CD14-positive monocyte (primary cell): ENCODE measurements around the gene EDNRA. TPM values are rescaled to one million over a fixed set of nuclear protein-coding genes. Genes with fewer than 3 reads are reported as not detected.

Source experiments
- DNase-seq, 3 donors: peaks; one replicate each; pipeline ENCODE4 v3.0.0-alpha.2; 2011 to 2022
- H2AFZ ChIP-seq: 2 replicates; pipeline ENCODE4 v1.6.0; 2012; ENCODE audit warnings: mild to moderate bottlenecking, low read depth, low read length, inconsistent platforms; ENCODE audit not compliant: insufficient read depth, poor library complexity, severe bottlenecking
- H3K27ac ChIP-seq, 2 donors: 1 replicate in 1 of 2; 2 replicates in 1 of 2; pipeline ENCODE4 v1.5.1; 2012 to 2013; ENCODE audit warnings: low read length in 2 of 2, control low read depth in 1 of 2, inconsistent platforms in 1 of 2, low read depth in 1 of 2, mild to moderate bottlenecking in 1 of 2
- H3K27me3 ChIP-seq, 2 donors: one replicate each; pipeline versions ENCODE4 v1.6.0 to v1.6.1; 2011 to 2013; ENCODE audit warnings: low read length in 2 of 2; ENCODE audit not compliant: control insufficient read depth in 2 of 2, insufficient read depth in 2 of 2
- H3K36me3 ChIP-seq, 2 donors: replicated peaks in 1 of 2; 1 replicate in 1 of 2; 2 replicates in 1 of 2; pipeline versions ENCODE4 v1.5.1 to v1.6.1; 2012 to 2013; ENCODE audit warnings: low read length in 2 of 2, control low read depth in 1 of 2, inconsistent platforms in 1 of 2, mild to moderate bottlenecking in 1 of 2; ENCODE audit not compliant: insufficient read depth in 2 of 2, control insufficient read depth in 1 of 2
- H3K4me1 ChIP-seq, 2 donors: 1 replicate in 1 of 2; 2 replicates in 1 of 2; pipeline versions ENCODE4 v1.5.1 to v1.6.1; 2012 to 2013; ENCODE audit warnings: low read length in 2 of 2, control low read depth in 1 of 2, inconsistent platforms in 1 of 2, mild to moderate bottlenecking in 1 of 2, moderate library complexity in 1 of 2; ENCODE audit not compliant: insufficient read depth in 2 of 2, control insufficient read depth in 1 of 2
- H3K4me2 ChIP-seq: replicated peaks from 2 replicates; pipeline ENCODE3; 2012; ENCODE audit warnings: low read length, moderate library complexity, mild to moderate bottlenecking; ENCODE audit not compliant: poor library complexity, severe bottlenecking; ENCODE audit errors: extremely low read depth
- H3K4me3 ChIP-seq, 3 experiments: fragments of 200-600 bp in 1 of 3; sonication (generic) in 1 of 3; replicated peaks in 1 of 3; 1 replicate in 2 of 3; 2 replicates in 1 of 3; pipeline ENCODE4 v1.5.1; 2011 to 2013; ENCODE audit warnings: low read length in 3 of 3, mild to moderate bottlenecking in 3 of 3, control low read depth in 2 of 3, low read depth in 2 of 3, inconsistent platforms in 1 of 3, moderate library complexity in 1 of 3
- H3K79me2 ChIP-seq: 2 replicates; pipeline ENCODE4 v1.6.0; 2012; ENCODE audit warnings: mild to moderate bottlenecking, control low read depth, inconsistent platforms, low read length, moderate library complexity; ENCODE audit not compliant: insufficient read depth
- H3K9ac ChIP-seq: 2 replicates; pipeline ENCODE4 v1.6.0; 2017; ENCODE audit warnings: low read length, mild to moderate bottlenecking; ENCODE audit not compliant: insufficient read depth, poor library complexity, severe bottlenecking
- H3K9me3 ChIP-seq, 2 donors: replicated peaks in 1 of 2; 1 replicate in 1 of 2; 2 replicates in 1 of 2; pipeline versions ENCODE4 v1.5.1 to v1.6.1; 2012 to 2013; ENCODE audit warnings: low read length in 2 of 2, control low read depth in 1 of 2; ENCODE audit not compliant: control insufficient read depth in 1 of 2, insufficient read depth in 1 of 2
- H4K20me1 ChIP-seq: 2 replicates; pipeline ENCODE4 v1.6.0; 2012; ENCODE audit warnings: mild to moderate bottlenecking, low read length, control low read depth, moderate library complexity; ENCODE audit not compliant: insufficient read depth
- H3K27ac Mint-ChIP-seq, 7 donors: one replicate each; pipeline ENCODE4 v1.8.0; 2020; ENCODE audit warnings: mild to moderate bottlenecking in 7 of 7, mixed read lengths in 7 of 7, moderate library complexity in 6 of 7, inconsistent platforms in 2 of 7
- H3K27me3 Mint-ChIP-seq, 3 donors: one replicate each; pipeline ENCODE4 v1.8.0; 2021 to 2022; ENCODE audit warnings: low read depth in 3 of 3, mild to moderate bottlenecking in 3 of 3, mixed read lengths in 3 of 3, moderate library complexity in 3 of 3, inconsistent platforms in 1 of 3
- H3K36me3 Mint-ChIP-seq, 2 donors: one replicate each; pipeline ENCODE4 v1.8.0; 2020; ENCODE audit warnings: mixed read lengths in 2 of 2, inconsistent platforms in 1 of 2, mild to moderate bottlenecking in 1 of 2
- H3K4me1 Mint-ChIP-seq: one replicate; pipeline ENCODE4 v1.8.0; 2020; ENCODE audit warnings: mild to moderate bottlenecking, mixed read lengths
- H3K4me3 Mint-ChIP-seq, 2 donors: one replicate each; pipeline ENCODE4 v1.8.0; 2020; ENCODE audit warnings: mild to moderate bottlenecking in 2 of 2, mixed read lengths in 2 of 2, moderate library complexity in 1 of 2
- H3K9me3 Mint-ChIP-seq, 7 donors: one replicate each; pipeline ENCODE4 v1.8.0; 2020 to 2022; ENCODE audit warnings: mixed read lengths in 7 of 7, mild to moderate bottlenecking in 6 of 7, moderate library complexity in 6 of 7, inconsistent platforms in 2 of 7
- WGBS: methylation state at CpG from one replicate; pipeline ENCODE4 v1.1.5; 2013; ENCODE audit warnings: missing lambda C conversion rate; ENCODE audit not compliant: insufficient coverage; 5-methylcytosine and 5-hydroxymethylcytosine counted together
- intact Hi-C, 2 donors: fragments of 100-400 bp; cut with micrococcal nuclease; formaldehyde crosslinking; loops; one replicate each; pipeline versions ENCODE4 v1.15.0 to v1.15.1; 2023
- polyA plus RNA-seq, 3 donors: library from polyadenylated mRNA; depleted of rRNA in 1 of 3; unstranded in 2 of 3; stranded (reverse) in 1 of 3; fragments of 300-500 nt in 2 of 3; fragments of >200 nt in 1 of 3; fragmentation: Illumina TruSeq in 2 of 3; gene quantifications; 1 replicate in 2 of 3; 2 replicates in 1 of 3; pipeline ENCODE4 v1.2.3, GENCODE V29; 2012 to 2021
- TF ChIP-seq, protein P1 (sequence below): fragments of 200-600 bp; IDR thresholded peaks from one replicate; pipeline ENCODE4 v1.8.0; 2022; ENCODE audit warnings: antibody characterized with exemption, mild to moderate bottlenecking

EDNRA gene
- polyA plus RNA-seq, 3 donors = not detected

DNA sequence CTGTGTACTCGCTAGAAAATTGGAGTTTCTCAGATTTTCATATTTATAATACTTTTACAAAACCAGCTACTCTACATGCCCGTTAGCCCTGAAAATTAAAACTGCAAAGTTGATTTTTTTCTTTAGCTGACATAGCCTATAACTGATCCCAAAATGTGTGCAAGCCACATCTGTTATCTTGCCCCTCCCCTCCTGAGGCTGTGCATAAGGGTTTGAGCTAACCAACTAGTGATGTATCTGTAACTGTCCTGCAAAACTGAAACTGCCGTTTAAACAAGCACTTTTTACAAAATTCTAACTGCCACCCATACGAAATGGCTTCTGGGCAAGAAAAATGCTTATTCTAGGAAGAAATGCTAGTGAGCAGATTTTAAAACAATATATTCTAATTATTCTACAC, 59.1 kb downstream of the EDNRA start:
- peaks cover 0 to 2% (median 0%) of the 10 kb centered on the region in 7 donors for H3K9me3 Mint-ChIP-seq
- WGBS = no CpG with 5 or more reads among the region's 4 CpGs
- H3K27ac Mint-ChIP-seq = no peak overlapping the region
- no peaks in the 10 kb centered on the region for H3K36me3 Mint-ChIP-seq
- Histone ChIP-seq H2AFZ (no peak overlapping the region), H4K20me1 (no peaks in the 10 kb centered on the region), H3K79me2 (no peaks in the 10 kb centered on the region), H3K27me3 (no peaks in the 10 kb centered on the region), H3K4me1 (no peaks in the 10 kb centered on the region), H3K9ac (no peak overlapping the region), H3K27ac (no peak overlapping the region), H3K4me2 (no peak overlapping the region), H3K9me3 (no peaks in the 10 kb centered on the region), H3K4me3 (no peak overlapping the region), H3K36me3 (no peaks in the 10 kb centered on the region)
- no peaks in the 10 kb centered on the region for H3K4me1 Mint-ChIP-seq
- TF ChIP-seq, protein P1, sequence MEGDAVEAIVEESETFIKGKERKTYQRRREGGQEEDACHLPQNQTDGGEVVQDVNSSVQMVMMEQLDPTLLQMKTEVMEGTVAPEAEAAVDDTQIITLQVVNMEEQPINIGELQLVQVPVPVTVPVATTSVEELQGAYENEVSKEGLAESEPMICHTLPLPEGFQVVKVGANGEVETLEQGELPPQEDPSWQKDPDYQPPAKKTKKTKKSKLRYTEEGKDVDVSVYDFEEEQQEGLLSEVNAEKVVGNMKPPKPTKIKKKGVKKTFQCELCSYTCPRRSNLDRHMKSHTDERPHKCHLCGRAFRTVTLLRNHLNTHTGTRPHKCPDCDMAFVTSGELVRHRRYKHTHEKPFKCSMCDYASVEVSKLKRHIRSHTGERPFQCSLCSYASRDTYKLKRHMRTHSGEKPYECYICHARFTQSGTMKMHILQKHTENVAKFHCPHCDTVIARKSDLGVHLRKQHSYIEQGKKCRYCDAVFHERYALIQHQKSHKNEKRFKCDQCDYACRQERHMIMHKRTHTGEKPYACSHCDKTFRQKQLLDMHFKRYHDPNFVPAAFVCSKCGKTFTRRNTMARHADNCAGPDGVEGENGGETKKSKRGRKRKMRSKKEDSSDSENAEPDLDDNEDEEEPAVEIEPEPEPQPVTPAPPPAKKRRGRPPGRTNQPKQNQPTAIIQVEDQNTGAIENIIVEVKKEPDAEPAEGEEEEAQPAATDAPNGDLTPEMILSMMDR = no peak
- intact Hi-C loops = no loop called here
- no peak for DNase-seq
- H3K4me3 Mint-ChIP-seq = no peak overlapping the region
- peaks cover 0 to 5% (median 2%) of the 10 kb centered on the region in 3 donors for H3K27me3 Mint-ChIP-seq

DNA sequence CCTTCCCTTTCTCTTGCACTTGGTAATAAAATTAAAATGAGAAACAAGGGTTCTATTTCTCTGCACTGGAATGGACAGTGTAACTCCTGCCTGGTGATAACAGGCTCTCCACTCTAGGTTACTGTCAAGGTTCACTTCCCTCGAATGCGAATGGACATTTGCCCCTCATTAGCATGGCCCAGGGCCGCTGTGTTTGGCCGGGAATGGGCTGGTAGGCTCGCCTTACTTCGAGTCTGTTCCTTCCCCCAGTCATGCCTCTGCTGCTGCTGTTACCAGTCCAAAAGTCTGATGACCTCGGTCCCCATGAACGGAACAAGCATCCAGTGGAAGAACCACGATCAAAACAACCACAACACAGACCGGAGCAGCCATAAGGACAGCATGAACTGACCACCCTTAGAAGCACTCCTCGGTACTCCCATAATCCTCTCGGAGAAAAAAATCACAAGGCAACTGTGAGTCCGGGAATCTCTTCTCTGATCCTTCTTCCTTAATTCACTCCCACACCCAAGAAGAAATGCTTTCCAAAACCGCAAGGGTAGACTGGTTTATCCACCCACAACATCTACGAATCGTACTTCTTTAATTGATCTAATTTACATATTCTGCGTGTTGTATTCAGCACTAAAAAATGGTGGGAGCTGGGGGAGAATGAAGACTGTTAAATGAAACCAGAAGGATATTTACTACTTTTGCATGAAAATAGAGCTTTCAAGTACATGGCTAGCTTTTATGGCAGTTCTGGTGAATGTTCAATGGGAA, 61.5 kb downstream of the EDNRA start:
- TF ChIP-seq, protein P1 = no peak
- H3K4me3 ChIP-seq = no peak overlapping the region
- no peaks in the 10 kb centered on the region for H4K20me1 ChIP-seq
- no peaks in the 10 kb centered on the region for H3K4me1 ChIP-seq
- H3K4me3 Mint-ChIP-seq = no peak overlapping the region
- H3K4me2 ChIP-seq = no peak overlapping the region
- no peaks in the 10 kb centered on the region for H3K79me2 ChIP-seq
- H3K36me3 ChIP-seq = no peaks in the 10 kb centered on the region
- H3K36me3 Mint-ChIP-seq = no peaks in the 10 kb centered on the region
- H3K27ac Mint-ChIP-seq = no peak overlapping the region
- DNase-seq = no peak
- H3K27ac ChIP-seq = no peak overlapping the region
- no peaks in the 10 kb centered on the region for H3K27me3 ChIP-seq
- H3K27me3 Mint-ChIP-seq = peaks cover 0 to 5% (median 2%) of the 10 kb centered on the region in 3 donors
- no peaks in the 10 kb centered on the region for H3K4me1 Mint-ChIP-seq
- intact Hi-C loops = no loop called here
- H3K9ac ChIP-seq = no peak overlapping the region
- no peaks in the 10 kb centered on the region for H3K9me3 ChIP-seq
- peaks cover 0 to 2% (median 0%) of the 10 kb centered on the region in 7 donors for H3K9me3 Mint-ChIP-seq
- WGBS = 92% methylated on average over 10 of the region's 17 CpGs
- no peak overlapping the region for H2AFZ ChIP-seq
